H9 (cell line): Measurements from ENCODE around the gene SDR42E1. TPM values are rescaled to one million over a fixed set of nuclear protein-coding genes. Genes with fewer than 3 reads are reported as not detected.

Experiments used
- DNase-seq: peaks from one replicate; pipeline ENCODE4 v3.0.0-alpha.2; 2017
- H2AFZ ChIP-seq: one replicate; pipeline ENCODE4 v1.6.1; 2013; ENCODE audit warnings: mild to moderate bottlenecking, low read length, control low read depth, moderate library complexity
- H2AK5ac ChIP-seq: 2 replicates; pipeline ENCODE4 v1.6.1; 2013; ENCODE audit warnings: low read length, control low read depth, mixed read lengths; ENCODE audit not compliant: insufficient read length
- H2BK120ac ChIP-seq: one replicate; pipeline ENCODE4 v1.6.1; 2013; ENCODE audit warnings: low read depth, mild to moderate bottlenecking, low read length, control low read depth, inconsistent platforms; ENCODE audit not compliant: poor library complexity, severe bottlenecking
- H2BK12ac ChIP-seq: 2 replicates; pipeline ENCODE4 v1.6.1; 2013; ENCODE audit warnings: low read length, control low read depth, mixed read lengths, low read depth; ENCODE audit not compliant: insufficient read length
- H2BK15ac ChIP-seq: 2 replicates; pipeline ENCODE4 v1.6.1; 2013; ENCODE audit warnings: low read depth, low read length, control low read depth
- H2BK20ac ChIP-seq: one replicate; pipeline ENCODE4 v1.6.1; 2013; ENCODE audit warnings: low read depth, mild to moderate bottlenecking, low read length, control low read depth, inconsistent platforms; ENCODE audit not compliant: poor library complexity, severe bottlenecking
- H2BK5ac ChIP-seq: 2 replicates; pipeline ENCODE4 v1.6.1; 2013; ENCODE audit warnings: low read length, control low read depth, mixed read lengths; ENCODE audit not compliant: insufficient read length
- H3K14ac ChIP-seq: 2 replicates; pipeline ENCODE4 v1.6.1; 2013; ENCODE audit warnings: low read length, control low read depth; ENCODE audit not compliant: insufficient read depth
- H3K18ac ChIP-seq: 2 replicates; pipeline ENCODE4 v1.6.1; 2013; ENCODE audit warnings: low read depth, mild to moderate bottlenecking, mixed read lengths, low read length, control low read depth; ENCODE audit not compliant: insufficient read length
- H3K23ac ChIP-seq: 2 replicates; pipeline ENCODE4 v1.6.1; 2013; ENCODE audit warnings: low read length, control low read depth, mixed read lengths, low read depth; ENCODE audit not compliant: insufficient read length
- H3K23me2 ChIP-seq: 2 replicates; pipeline ENCODE4 v1.6.1; 2013; ENCODE audit warnings: low read depth, mild to moderate bottlenecking, mixed read lengths, low read length, control low read depth; ENCODE audit not compliant: insufficient read length, poor library complexity, severe bottlenecking
- H3K27ac ChIP-seq: 2 replicates; pipeline ENCODE4 v1.5.1; 2013; ENCODE audit warnings: low read length, control low read depth, mixed read lengths, low read depth; ENCODE audit not compliant: insufficient read length
- H3K27me3 ChIP-seq: 2 replicates; pipeline ENCODE4 v1.6.1; 2013; ENCODE audit warnings: low read length, control low read depth, inconsistent platforms; ENCODE audit not compliant: insufficient read depth
- H3K4ac ChIP-seq: 2 replicates; pipeline ENCODE4 v1.6.1; 2013; ENCODE audit warnings: low read depth, mild to moderate bottlenecking, control low read depth, inconsistent platforms, low read length, moderate library complexity
- H3K4me1 ChIP-seq: 2 replicates; pipeline ENCODE4 v1.6.1; 2013; ENCODE audit warnings: low read length, control low read depth, inconsistent platforms; ENCODE audit not compliant: insufficient read depth
- H3K4me2 ChIP-seq: 2 replicates; pipeline ENCODE4 v1.6.1; 2013; ENCODE audit warnings: low read length, control low read depth, mixed read lengths; ENCODE audit not compliant: insufficient read length, insufficient read depth
- H3K56ac ChIP-seq: 2 replicates; pipeline ENCODE4 v1.6.1; 2013; ENCODE audit warnings: low read depth, mild to moderate bottlenecking, mixed read lengths, low read length, control low read depth; ENCODE audit not compliant: insufficient read length
- H3K79me1 ChIP-seq: 2 replicates; pipeline ENCODE4 v1.6.1; 2013; ENCODE audit warnings: low read depth, mild to moderate bottlenecking, moderate library complexity, low read length, control low read depth, inconsistent platforms; ENCODE audit not compliant: insufficient read depth, poor library complexity, severe bottlenecking
- H3K79me2 ChIP-seq: 2 replicates; pipeline ENCODE4 v1.6.1; 2013; ENCODE audit warnings: low read length, control low read depth, inconsistent platforms; ENCODE audit not compliant: insufficient read depth
- H3K9ac ChIP-seq: 2 replicates; pipeline ENCODE4 v1.6.1; 2013; ENCODE audit warnings: low read length, control low read depth, mixed read lengths; ENCODE audit not compliant: insufficient read length; ENCODE audit errors: extremely low read depth
- H3K9me3 ChIP-seq: one replicate; pipeline ENCODE4 v1.6.1; 2013; ENCODE audit warnings: low read depth, low read length, inconsistent platforms; ENCODE audit not compliant: control insufficient read depth
- H3T11ph ChIP-seq: one replicate; pipeline ENCODE4 v1.6.1; 2013; ENCODE audit warnings: mild to moderate bottlenecking, low read length, control low read depth, inconsistent platforms
- H4K20me1 ChIP-seq: one replicate; pipeline ENCODE4 v1.6.1; 2013; ENCODE audit not compliant: control insufficient read depth, insufficient read length, insufficient read depth
- H4K5ac ChIP-seq: 2 replicates; pipeline ENCODE4 v1.6.1; 2013; ENCODE audit warnings: low read depth, mild to moderate bottlenecking, mixed read lengths, low read length, control low read depth; ENCODE audit not compliant: insufficient read length
- H4K8ac ChIP-seq: replicated peaks from 2 replicates; pipeline ENCODE4 v1.6.1; 2013; ENCODE audit warnings: low read length, control low read depth, mixed read lengths, low read depth; ENCODE audit not compliant: insufficient read length
- H4K91ac ChIP-seq: 2 replicates; pipeline ENCODE4 v1.6.1; 2013; ENCODE audit warnings: low read depth, mild to moderate bottlenecking, moderate library complexity, mixed read lengths, low read length, control low read depth; ENCODE audit not compliant: insufficient read length
- H3K27ac Mint-ChIP-seq, 3 experiments: 2 replicates in 2 of 3; 3 replicates in 1 of 3; pipeline ENCODE4 v1.8.0; 2020 to 2021; ENCODE audit warnings: mixed read lengths in 3 of 3, mild to moderate bottlenecking in 1 of 3, moderate library complexity in 1 of 3
- H3K27me3 Mint-ChIP-seq: 2 replicates; pipeline ENCODE4 v1.8.0; 2021; ENCODE audit warnings: low read depth, mild to moderate bottlenecking, moderate library complexity, mixed read lengths
- H3K36me3 Mint-ChIP-seq, 3 experiments: 2 replicates in 2 of 3; 3 replicates in 1 of 3; pipeline ENCODE4 v1.8.0; 2020 to 2021; ENCODE audit warnings: low read depth in 3 of 3, mixed read lengths in 3 of 3; ENCODE audit not compliant: insufficient read depth in 1 of 3
- H3K4me1 Mint-ChIP-seq, 2 experiments: 2 replicates each; pipeline ENCODE4 v1.8.0; 2020; ENCODE audit warnings: mixed read lengths in 2 of 2
- H3K4me3 Mint-ChIP-seq, 2 experiments: 2 replicates in 1 of 2; 3 replicates in 1 of 2; pipeline ENCODE4 v1.8.0; 2020 to 2021; ENCODE audit warnings: mild to moderate bottlenecking in 2 of 2, mixed read lengths in 2 of 2, moderate library complexity in 1 of 2
- H3K9me3 Mint-ChIP-seq, 2 experiments: 2 replicates in 1 of 2; 3 replicates in 1 of 2; pipeline ENCODE4 v1.8.0; 2020; ENCODE audit warnings: mild to moderate bottlenecking in 2 of 2, mixed read lengths in 2 of 2, moderate library complexity in 1 of 2
- WGBS: extraction: QIAGEN DNeasy Blood & Tissue Kit; methylation state at CpG from one replicate; pipeline ENCODE4 v1.1.7; 2013; ENCODE audit warnings: missing lambda C conversion rate, low lambda C conversion rate, mixed read lengths; ENCODE audit not compliant: insufficient read length; ENCODE audit errors: extremely low coverage; 5-methylcytosine and 5-hydroxymethylcytosine counted together
- total RNA-seq: library from RNA; stranded (reverse); gene quantifications from 2 replicates; pipeline ENCODE4 v1.2.1, GENCODE V29; 2021
- TF ChIP-seq, protein P1 (sequence below): fragments of 200-600 bp; sonication (generic); conservative IDR thresholded peaks from 3 replicates; pipeline ENCODE4 v1.8.0; 2021; ENCODE audit warnings: antibody characterized with exemption, mild to moderate bottlenecking

Gene SDR42E1
- total RNA-seq, 1 experiment from 2014 or later = not detected

DNA sequence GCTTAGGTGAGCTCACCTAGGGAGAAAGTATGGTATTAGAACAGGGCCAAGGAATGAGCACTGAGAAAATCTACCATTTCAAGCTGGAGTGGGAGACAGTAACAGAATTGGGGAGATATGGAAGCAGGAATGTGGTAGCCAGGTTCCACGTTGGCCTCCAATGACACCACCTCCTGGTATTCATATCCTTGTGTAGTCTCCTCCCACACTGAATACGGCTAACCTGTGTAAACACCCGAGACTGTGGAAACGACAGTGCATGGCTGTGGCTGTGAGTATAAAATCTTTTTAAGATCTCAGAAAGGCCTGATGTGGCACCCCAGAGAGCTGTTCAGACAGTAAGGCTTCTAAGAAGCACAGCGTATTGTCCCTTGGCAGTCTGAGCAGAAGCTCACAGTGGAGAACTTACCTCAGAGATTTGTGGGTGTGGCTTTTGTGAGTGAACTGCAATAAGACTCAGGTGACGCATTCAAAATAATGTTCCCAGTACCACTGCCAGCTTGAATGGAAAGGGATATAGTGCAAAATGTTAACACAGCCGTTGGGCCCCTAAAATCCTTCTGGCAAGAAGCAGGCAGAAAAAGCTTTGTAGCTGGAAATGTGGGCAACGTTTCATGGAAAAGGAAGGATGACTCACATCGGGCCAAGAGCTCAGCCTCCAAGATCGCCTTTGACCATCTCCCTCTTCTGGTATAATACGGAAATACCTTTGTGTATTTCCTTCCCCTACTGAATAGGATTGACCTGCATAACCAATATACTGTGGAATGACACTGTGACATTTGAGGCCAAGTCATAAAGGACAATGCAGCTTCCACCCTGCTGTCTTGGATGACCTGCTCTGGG is 14.4 kb downstream of the SDR42E1 start:
- Histone ChIP-seq H2AK5ac (no peak overlapping the region), H3K56ac (no peak overlapping the region), H4K5ac (no peak overlapping the region), H3T11ph (no peak overlapping the region), H3K4ac (no peak overlapping the region), H3K79me1 (no peaks in the 10 kb centered on the region), H2AFZ (no peak overlapping the region), H3K9me3 (no peaks in the 10 kb centered on the region), H3K27me3 (no peaks in the 10 kb centered on the region), H2BK15ac (no peak overlapping the region), H3K4me2 (no peak overlapping the region), H4K91ac (no peak overlapping the region), H3K9ac (no peak overlapping the region), H3K18ac (no peak overlapping the region), H2BK5ac (no peak overlapping the region), H3K27ac (no peak overlapping the region), H4K8ac (no peak overlapping the region), H2BK120ac (no peak overlapping the region), H4K20me1 (no peaks in the 10 kb centered on the region), H3K79me2 (no peaks in the 10 kb centered on the region), H3K23ac (no peak overlapping the region), H3K23me2 (no peaks in the 10 kb centered on the region), H2BK12ac (no peak overlapping the region), H2BK20ac (no peak overlapping the region), H3K14ac (no peak overlapping the region), H3K4me1 (no peaks in the 10 kb centered on the region)
- no peak for DNase-seq
- no peak overlapping the region for H3K4me3 Mint-ChIP-seq
- no CpG with 5 or more reads among the region's 11 CpGs for WGBS
- peaks cover 17 to 19% of the 10 kb centered on the region in 2 experiments for H3K4me1 Mint-ChIP-seq
- peaks cover 3% of the 10 kb centered on the region; the same call in 1 of the 2 replicates for H3K27me3 Mint-ChIP-seq
- TF ChIP-seq, protein P1, sequence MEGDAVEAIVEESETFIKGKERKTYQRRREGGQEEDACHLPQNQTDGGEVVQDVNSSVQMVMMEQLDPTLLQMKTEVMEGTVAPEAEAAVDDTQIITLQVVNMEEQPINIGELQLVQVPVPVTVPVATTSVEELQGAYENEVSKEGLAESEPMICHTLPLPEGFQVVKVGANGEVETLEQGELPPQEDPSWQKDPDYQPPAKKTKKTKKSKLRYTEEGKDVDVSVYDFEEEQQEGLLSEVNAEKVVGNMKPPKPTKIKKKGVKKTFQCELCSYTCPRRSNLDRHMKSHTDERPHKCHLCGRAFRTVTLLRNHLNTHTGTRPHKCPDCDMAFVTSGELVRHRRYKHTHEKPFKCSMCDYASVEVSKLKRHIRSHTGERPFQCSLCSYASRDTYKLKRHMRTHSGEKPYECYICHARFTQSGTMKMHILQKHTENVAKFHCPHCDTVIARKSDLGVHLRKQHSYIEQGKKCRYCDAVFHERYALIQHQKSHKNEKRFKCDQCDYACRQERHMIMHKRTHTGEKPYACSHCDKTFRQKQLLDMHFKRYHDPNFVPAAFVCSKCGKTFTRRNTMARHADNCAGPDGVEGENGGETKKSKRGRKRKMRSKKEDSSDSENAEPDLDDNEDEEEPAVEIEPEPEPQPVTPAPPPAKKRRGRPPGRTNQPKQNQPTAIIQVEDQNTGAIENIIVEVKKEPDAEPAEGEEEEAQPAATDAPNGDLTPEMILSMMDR = peak; percentile 66
- no peak overlapping the region for H3K27ac Mint-ChIP-seq
- H3K36me3 Mint-ChIP-seq = no peaks in the 10 kb centered on the region
- no peaks in the 10 kb centered on the region for H3K9me3 Mint-ChIP-seq
